ENCODE results near the gene C3orf49. TPM values are rescaled to one million over a fixed set of nuclear protein-coding genes. Genes with fewer than 3 reads are reported as not detected.

C3orf49 gene
- total RNA-seq, 1 donor from 2014 or later: not detected

DNA sequence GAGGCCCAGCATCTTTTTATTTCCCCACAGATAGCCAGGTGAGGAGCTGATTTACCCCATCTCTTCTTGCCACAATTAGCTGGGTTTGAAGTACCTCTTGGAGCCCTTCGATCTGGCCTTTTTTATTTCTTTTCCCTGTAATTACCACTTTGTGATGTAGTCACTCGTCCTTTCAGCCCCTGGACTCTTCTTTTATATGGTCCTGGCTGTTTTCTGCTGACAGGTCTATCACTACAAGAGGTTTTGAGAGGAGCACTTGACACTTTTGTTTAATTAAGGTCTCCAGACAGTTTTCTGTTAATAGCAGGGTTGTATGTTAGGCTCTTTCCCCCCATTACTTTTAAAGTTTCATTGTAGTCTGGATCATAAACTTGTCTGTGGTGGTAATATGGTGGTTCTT, 56.4 kb downstream of the C3orf49 start:
- H3K27ac Mint-ChIP-seq: no peak overlapping the region
- no peak for DNase-seq (ENCODE audit: low spot score)
- H3K27me3 Mint-ChIP-seq (ENCODE audit: insufficient read depth): no peaks in the 10 kb centered on the region
- no peak overlapping the region for H3K4me3 Mint-ChIP-seq
- intact Hi-C loops (cut with micrococcal nuclease): no loop called here
- peaks cover 8% of the 10 kb centered on the region for H3K36me3 Mint-ChIP-seq (ENCODE audit: low read depth)
- peaks cover 42% of the 10 kb centered on the region for H3K4me1 Mint-ChIP-seq (ENCODE audit: low read depth)
- H3K9me3 Mint-ChIP-seq: no peaks in the 10 kb centered on the region

DNA sequence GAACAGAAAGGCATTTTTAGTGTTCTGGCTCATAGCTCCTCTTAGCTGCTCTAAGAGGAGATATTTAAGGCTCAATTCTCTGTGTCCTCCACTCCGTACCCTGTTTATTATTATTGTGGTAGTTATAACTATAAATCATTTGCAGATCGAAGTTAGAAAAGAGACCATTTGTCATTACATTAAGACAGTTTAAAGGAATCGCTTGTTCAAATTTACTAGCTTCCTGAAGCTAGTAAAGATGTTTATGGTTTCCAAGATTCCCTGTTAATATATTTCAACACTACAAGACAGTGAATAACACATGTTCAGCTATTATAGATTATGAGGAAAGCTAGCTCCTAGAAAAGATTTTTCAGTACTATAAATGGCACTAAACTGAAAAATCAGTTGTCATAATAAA, 57.2 kb downstream of the C3orf49 start:
- H3K4me3 Mint-ChIP-seq: no peak overlapping the region
- no peak for DNase-seq (ENCODE audit: low spot score)
- intact Hi-C loops (cut with micrococcal nuclease): no loop called here
- peaks cover 43% of the 10 kb centered on the region for H3K4me1 Mint-ChIP-seq (ENCODE audit: low read depth)
- H3K36me3 Mint-ChIP-seq (ENCODE audit: low read depth): peaks cover 8% of the 10 kb centered on the region
- peak overlapping the region; percentile 13 for H3K27ac Mint-ChIP-seq
- no peaks in the 10 kb centered on the region for H3K9me3 Mint-ChIP-seq
- no peaks in the 10 kb centered on the region for H3K27me3 Mint-ChIP-seq (ENCODE audit: insufficient read depth)

DNA sequence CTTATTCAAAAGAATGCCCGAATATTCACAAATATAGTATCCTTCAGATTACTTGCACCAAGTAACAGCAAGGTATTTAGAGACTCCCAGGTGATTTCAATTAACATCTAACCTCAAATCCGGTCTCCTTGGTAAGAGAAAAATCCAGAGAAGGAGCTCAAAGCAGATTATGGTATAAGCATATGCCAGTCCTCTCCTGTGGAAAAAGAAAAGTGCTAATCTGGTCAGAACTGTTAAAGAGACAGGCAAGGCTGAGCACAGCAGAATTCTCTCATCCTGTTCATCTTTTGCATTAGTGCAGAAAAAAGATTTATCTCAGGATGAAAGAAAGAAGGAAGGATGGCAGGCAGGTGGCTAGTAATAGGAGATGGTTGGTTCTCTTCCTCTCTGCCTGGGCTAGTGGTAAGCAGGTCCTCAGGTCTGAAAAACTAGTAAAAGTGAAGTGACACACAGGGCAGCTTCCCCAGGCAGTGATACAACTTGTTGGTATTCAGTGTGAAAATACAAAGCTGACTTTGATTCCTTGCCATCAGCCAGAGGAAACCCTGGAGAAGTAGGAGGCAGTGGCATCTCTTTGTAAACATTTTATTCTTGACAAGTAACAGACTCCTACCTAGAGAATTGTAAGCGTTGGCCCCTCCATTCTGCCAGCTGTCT, 58.8 kb downstream of the C3orf49 start:
- H3K4me1 Mint-ChIP-seq (ENCODE audit: low read depth): peaks cover 44% of the 10 kb centered on the region
- no peaks in the 10 kb centered on the region for H3K9me3 Mint-ChIP-seq
- no peak for DNase-seq (ENCODE audit: low spot score)
- intact Hi-C loops (cut with micrococcal nuclease): no loop called here
- peaks cover 8% of the 10 kb centered on the region for H3K36me3 Mint-ChIP-seq (ENCODE audit: low read depth)
- no peaks in the 10 kb centered on the region for H3K27me3 Mint-ChIP-seq (ENCODE audit: insufficient read depth)
- H3K27ac Mint-ChIP-seq: no peak overlapping the region
- no peak overlapping the region for H3K4me3 Mint-ChIP-seq

DNA sequence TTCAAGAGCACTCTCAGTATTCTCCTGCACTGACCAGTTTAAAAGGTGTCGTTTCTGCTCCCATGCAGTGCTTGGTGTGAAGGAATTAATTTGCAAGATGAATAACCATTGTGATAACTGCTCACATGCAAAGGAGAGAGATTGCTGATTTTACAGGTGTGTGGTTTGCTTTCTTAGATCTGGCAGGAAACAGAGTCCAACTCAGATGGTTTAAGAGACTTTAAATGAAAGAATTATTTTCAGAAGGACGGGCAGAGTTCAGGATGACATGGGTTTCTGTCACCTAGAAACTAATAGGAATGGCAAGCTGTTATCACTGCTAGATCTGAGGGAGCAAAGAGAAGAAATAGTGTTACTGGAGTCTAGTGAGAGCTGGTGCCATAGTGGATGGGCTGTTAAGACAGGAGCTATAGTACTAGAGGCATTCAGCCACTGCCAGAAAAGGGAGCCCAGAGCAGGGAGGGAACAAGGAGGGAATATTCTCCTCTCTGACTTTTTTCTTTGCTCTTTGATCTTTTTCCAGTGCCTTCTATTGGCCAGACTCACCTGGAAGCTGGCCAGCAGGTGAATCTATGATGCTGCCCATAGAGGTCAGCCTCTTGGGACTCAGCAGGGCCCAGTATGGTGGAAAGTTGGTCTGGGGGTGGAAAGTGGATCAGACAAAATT, 59.4 kb downstream of the C3orf49 start:
- intact Hi-C loops (cut with micrococcal nuclease): no loop called here
- Mint-ChIP-seq H3K9me3 (no peaks in the 10 kb centered on the region), H3K4me3 (no peak overlapping the region), H3K27ac (peak overlapping the region; percentile 15), H3K4me1 (ENCODE audit: low read depth) (peaks cover 48% of the 10 kb centered on the region), H3K27me3 (ENCODE audit: insufficient read depth) (no peaks in the 10 kb centered on the region), H3K36me3 (ENCODE audit: low read depth) (peaks cover 8% of the 10 kb centered on the region)
- no peak for DNase-seq (ENCODE audit: low spot score)

DNA sequence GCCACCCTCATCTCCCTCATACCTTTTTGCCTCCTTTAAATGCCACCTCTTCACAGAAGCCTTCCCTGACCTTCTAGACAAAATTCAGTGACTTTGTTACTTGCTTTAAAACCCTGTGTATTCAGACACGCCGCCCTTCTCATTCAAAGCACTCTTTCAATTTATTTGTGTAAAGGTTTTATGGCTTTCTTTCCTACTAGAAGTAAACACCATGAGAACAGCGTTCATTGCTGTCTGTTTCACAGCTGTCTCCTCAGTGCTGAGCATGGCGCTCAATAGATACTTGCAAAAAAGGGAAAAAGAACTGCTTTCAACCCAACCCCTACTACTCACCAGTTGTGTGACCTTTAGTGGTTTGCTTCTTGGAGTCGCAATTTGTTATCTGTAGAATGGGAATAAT, 61.6 kb downstream of the C3orf49 start:
- Mint-ChIP-seq H3K36me3 (ENCODE audit: low read depth) (peaks cover 14% of the 10 kb centered on the region), H3K4me3 (no peak overlapping the region), H3K4me1 (ENCODE audit: low read depth) (peaks cover 53% of the 10 kb centered on the region), H3K27ac (no peak overlapping the region), H3K27me3 (ENCODE audit: insufficient read depth) (no peaks in the 10 kb centered on the region), H3K9me3 (no peaks in the 10 kb centered on the region)
- DNase-seq (ENCODE audit: low spot score): no peak
- intact Hi-C loops (cut with micrococcal nuclease): no loop called here

DNA sequence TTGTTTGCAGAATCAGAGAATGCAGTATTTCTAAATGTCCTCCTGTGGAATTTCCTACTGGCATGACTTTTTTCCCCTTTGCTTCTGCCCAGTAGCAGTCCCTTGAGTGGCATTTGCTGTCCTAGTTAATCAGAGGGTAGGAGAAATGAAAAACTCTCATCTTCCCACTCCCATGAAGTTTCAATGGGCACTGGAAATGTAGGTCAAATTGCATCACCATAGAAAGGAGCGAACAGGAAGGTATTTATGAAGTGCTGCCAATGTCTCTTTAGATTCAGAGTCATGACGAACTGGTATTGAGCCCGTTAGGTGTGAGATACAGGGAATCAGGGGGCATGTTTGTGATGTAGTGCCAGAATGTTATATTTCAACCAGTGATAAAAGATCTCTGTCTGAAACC, 67.8 kb downstream of the C3orf49 start:
- DNase-seq (ENCODE audit: low spot score): no peak
- no peak overlapping the region for H3K27ac Mint-ChIP-seq
- intact Hi-C loops (cut with micrococcal nuclease): no loop called here
- H3K9me3 Mint-ChIP-seq: no peaks in the 10 kb centered on the region
- peaks cover 8% of the 10 kb centered on the region for H3K36me3 Mint-ChIP-seq (ENCODE audit: low read depth)
- no peak overlapping the region for H3K4me3 Mint-ChIP-seq
- H3K27me3 Mint-ChIP-seq (ENCODE audit: insufficient read depth): no peaks in the 10 kb centered on the region
- H3K4me1 Mint-ChIP-seq (ENCODE audit: low read depth): peaks cover 19% of the 10 kb centered on the region

DNA sequence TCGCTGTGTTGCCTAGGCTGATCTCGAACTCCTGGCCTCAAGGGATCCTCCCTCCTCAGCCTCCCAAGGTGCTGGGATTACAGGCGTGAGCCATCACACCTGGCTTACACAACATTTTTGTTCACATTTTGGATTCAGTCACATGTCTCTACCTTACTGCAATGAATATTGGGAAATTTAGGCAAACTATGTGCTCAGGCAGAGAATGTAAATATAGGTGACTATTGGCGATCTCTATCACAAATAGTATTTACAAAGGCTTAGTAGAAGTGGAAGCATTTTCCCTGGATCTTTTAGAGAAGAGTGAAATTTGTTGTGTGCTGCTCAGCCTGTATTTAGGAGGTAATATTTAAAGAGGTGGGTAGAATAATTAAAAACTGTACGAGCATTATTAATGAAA, 72.4 kb downstream of the C3orf49 start:
- intact Hi-C loops (cut with micrococcal nuclease): no loop called here
- Mint-ChIP-seq H3K36me3 (ENCODE audit: low read depth) (peaks cover 10% of the 10 kb centered on the region), H3K27me3 (ENCODE audit: insufficient read depth) (no peaks in the 10 kb centered on the region), H3K4me3 (no peak overlapping the region), H3K27ac (no peak overlapping the region), H3K9me3 (no peaks in the 10 kb centered on the region), H3K4me1 (ENCODE audit: low read depth) (peaks cover 34% of the 10 kb centered on the region)
- DNase-seq (ENCODE audit: low spot score): no peak

DNA sequence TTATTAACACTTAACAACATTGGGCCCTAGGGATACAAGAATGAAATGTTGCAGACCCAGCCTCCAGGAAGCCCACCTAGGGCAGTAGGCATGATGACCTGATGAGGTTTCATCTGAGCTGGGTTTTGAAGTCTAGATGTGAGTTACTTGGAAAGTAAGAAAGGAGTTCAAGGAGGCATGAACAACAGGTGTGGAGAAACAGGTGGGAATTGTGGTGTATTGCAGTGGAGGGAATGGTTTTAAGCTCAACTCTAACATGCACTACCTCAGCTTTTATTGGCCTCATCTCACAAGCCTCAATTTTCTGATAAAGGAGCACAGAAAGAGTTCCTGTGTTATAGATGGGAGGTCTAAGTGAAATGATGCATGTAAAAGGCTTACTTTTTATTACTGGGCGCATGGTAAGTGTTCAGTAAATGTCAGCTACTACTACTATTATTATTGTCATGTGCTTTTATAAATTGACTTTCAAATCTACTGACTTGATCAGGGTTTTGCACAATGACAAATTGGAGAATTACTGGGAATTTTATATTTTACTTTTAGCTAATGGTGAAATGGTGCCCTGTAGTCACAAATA, 73.8 kb downstream of the C3orf49 start:
- H3K4me3 Mint-ChIP-seq: no peak overlapping the region
- no peaks in the 10 kb centered on the region for H3K27me3 Mint-ChIP-seq (ENCODE audit: insufficient read depth)
- no peaks in the 10 kb centered on the region for H3K9me3 Mint-ChIP-seq
- no peak for DNase-seq (ENCODE audit: low spot score)
- intact Hi-C loops (cut with micrococcal nuclease): no loop called here
- no peak overlapping the region for H3K27ac Mint-ChIP-seq
- peaks cover 14% of the 10 kb centered on the region for H3K36me3 Mint-ChIP-seq (ENCODE audit: low read depth)
- H3K4me1 Mint-ChIP-seq (ENCODE audit: low read depth): peaks cover 45% of the 10 kb centered on the region

DNA sequence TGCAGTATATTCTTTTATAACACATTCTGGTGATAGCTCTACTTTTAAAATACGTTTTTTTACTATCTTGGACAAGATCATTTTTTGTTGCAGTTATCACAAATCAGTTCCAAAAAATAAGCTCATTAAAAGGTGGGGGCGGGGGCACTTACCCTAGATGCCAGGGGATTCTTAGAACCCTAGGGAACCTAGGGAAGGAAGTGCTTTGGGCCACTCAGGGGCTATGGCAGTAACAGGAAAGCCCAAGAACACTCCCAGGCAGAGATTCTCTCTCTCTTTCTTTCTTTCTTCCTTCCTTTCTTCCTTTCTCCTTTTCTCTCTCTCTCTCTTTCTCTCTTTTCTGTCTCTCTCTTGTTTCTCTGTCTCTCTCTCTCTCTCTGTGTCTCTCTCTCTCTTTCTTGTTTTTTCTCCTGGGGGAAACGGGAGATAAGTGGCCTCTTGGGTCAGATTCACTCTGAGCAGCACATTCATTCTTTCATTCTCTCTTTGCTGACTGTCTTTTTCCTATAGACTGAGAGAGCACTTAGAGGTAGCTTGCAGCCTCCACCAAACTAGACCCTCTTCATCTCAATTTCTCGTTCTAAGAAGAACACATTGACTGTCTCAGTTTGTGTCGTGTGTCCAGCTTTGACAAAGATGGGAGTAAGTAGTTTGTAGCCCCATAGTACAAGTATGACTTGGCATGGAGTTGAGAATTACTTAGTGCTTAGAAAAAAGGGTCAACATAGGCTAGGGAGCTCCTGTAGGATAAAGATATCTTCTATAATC, 76.5 kb downstream of the C3orf49 start:
- H3K9me3 Mint-ChIP-seq: no peaks in the 10 kb centered on the region
- H3K4me1 Mint-ChIP-seq (ENCODE audit: low read depth): peaks cover 55% of the 10 kb centered on the region
- peaks cover 31% of the 10 kb centered on the region for H3K36me3 Mint-ChIP-seq (ENCODE audit: low read depth)
- peak overlapping the region; percentile 87 for H3K27ac Mint-ChIP-seq
- intact Hi-C loops (cut with micrococcal nuclease): no loop called here
- H3K27me3 Mint-ChIP-seq (ENCODE audit: insufficient read depth): no peaks in the 10 kb centered on the region
- no peak overlapping the region for H3K4me3 Mint-ChIP-seq
- no peak for DNase-seq (ENCODE audit: low spot score)

DNA sequence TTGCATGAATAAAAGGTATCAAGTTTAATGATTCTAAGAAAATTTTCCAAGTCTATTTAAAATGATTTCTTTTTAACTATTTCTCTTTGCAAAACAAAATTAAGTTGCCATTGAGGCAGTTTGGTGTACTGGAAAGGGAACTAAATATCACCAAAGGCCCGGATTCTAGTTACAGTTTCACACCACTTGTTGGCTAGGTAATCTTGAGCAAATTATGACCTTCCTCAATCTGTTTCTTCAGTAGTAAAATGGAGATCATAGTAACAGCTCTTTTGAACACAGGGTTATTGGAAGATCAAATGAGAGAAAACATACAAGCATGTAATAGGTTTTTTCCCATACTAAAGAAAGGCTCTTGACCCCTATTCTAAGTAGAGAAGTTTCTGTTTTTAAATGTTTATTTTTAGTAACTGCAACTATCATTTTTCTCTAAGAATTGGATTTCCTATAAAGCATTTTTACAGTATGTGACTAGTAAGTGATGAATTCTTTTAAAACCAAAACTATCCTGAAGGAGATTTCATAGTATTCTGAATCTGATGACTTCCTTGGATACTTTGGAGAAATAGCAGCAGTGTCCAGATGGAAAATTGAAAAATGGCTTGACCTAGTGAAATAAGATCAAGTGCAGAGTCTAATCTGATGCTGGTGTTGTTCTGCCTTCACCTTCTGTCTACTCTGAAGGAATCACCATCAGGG, 77.4 kb downstream of the C3orf49 start:
- peaks cover 57% of the 10 kb centered on the region for H3K4me1 Mint-ChIP-seq (ENCODE audit: low read depth)
- H3K27ac Mint-ChIP-seq: no peak overlapping the region
- no peak overlapping the region for H3K4me3 Mint-ChIP-seq
- no peaks in the 10 kb centered on the region for H3K9me3 Mint-ChIP-seq
- DNase-seq (ENCODE audit: low spot score): no peak
- H3K27me3 Mint-ChIP-seq (ENCODE audit: insufficient read depth): no peaks in the 10 kb centered on the region
- H3K36me3 Mint-ChIP-seq (ENCODE audit: low read depth): peaks cover 34% of the 10 kb centered on the region
- intact Hi-C loops (cut with micrococcal nuclease): no loop called here

All from activated T-helper 1 cell treated with anti-CD3 and anti-CD28 coated beads, Interleukin-12 subunit alpha, Interleukin-12 subunit beta, Interleukin-2, Interleukin-4 antibody, amounts not matched to agents 30 ng/mL and 10 ng/mL and 1 ng/mL, durations not matched to agents 14 hours and 24 hours and 36 hours (primary cell).